ENCODE measurements around the gene BRD3OS.

DNA sequence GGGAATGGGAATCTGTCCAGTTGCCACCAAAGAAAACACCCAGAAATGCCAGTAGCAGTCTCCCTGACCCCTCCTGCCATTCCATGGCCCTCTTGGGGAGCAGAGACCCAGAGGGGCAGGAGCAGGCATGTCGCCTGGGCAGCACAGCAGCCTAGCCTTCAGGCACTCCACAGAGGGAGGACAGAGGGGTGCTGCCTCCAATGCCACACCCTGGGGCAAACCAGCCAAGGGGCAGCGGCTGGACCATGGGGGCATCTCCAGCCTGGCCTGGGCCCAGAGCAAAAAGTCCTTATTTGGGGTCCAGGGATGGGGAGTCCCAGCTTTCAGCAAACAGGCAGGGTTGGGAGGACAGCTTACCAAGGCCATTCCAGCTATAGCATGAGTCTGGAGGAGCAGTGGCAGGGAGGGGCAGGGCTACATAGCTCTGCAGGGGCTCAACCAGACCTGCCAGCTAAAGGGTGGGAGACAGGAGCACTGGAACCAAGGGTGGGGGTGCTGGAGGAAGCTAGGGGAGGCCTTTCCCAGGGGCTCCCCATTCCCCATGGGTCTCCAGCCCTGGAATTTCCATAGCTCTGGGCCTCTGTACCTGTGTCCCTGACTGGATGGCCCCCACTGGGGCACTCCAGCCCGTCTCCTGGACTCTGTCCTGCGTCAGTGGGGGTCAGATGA, 35.9 kb downstream of the BRD3OS start:
- TF ChIP-seq TAF1 (IDR thresholded peaks at IDR 0.05; ENCODE audit: borderline replicate concordance, low read depth, low read length): no peak
- TF ChIP-seq SPI1 (IDR thresholded peaks at IDR 0.05; ENCODE audit: borderline replicate concordance, insufficient read depth, low read depth, low read length): no peak
- TF ChIP-seq SMC3 (IDR thresholded peaks at IDR 0.05; ENCODE audit: borderline replicate concordance, low read length): no peak
- no peak for TF ChIP-seq REST (IDR thresholded peaks at IDR 0.05; ENCODE audit: low read depth, low read length)
- TF ChIP-seq, protein P1, sequence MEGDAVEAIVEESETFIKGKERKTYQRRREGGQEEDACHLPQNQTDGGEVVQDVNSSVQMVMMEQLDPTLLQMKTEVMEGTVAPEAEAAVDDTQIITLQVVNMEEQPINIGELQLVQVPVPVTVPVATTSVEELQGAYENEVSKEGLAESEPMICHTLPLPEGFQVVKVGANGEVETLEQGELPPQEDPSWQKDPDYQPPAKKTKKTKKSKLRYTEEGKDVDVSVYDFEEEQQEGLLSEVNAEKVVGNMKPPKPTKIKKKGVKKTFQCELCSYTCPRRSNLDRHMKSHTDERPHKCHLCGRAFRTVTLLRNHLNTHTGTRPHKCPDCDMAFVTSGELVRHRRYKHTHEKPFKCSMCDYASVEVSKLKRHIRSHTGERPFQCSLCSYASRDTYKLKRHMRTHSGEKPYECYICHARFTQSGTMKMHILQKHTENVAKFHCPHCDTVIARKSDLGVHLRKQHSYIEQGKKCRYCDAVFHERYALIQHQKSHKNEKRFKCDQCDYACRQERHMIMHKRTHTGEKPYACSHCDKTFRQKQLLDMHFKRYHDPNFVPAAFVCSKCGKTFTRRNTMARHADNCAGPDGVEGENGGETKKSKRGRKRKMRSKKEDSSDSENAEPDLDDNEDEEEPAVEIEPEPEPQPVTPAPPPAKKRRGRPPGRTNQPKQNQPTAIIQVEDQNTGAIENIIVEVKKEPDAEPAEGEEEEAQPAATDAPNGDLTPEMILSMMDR (IDR thresholded peaks at IDR 0.05 in 2 of 3, conservative IDR thresholded peaks at IDR 0.05 in 1 of 3; ENCODE audit: control insufficient read depth in 2 of 3, extremely low read depth in 1 of 3, insufficient read depth in 1 of 3, low read depth in 3 of 3, low read length in 3 of 3): no peak
- TF ChIP-seq BHLHE40 (IDR thresholded peaks at IDR 0.05; ENCODE audit: borderline replicate concordance in 1 of 2, low read depth in 2 of 2, low read length in 1 of 2): no peak

Data from GM12878 (cell line).